Measurements from ENCODE around the gene LTBP3. TPM values are rescaled to one million over a fixed set of nuclear protein-coding genes. Genes with fewer than 3 reads are reported as not detected.

The LTBP3 gene
- total and polyA plus RNA-seq, 12 donors = 40.2 to 362 (median 221) TPM

DNA sequence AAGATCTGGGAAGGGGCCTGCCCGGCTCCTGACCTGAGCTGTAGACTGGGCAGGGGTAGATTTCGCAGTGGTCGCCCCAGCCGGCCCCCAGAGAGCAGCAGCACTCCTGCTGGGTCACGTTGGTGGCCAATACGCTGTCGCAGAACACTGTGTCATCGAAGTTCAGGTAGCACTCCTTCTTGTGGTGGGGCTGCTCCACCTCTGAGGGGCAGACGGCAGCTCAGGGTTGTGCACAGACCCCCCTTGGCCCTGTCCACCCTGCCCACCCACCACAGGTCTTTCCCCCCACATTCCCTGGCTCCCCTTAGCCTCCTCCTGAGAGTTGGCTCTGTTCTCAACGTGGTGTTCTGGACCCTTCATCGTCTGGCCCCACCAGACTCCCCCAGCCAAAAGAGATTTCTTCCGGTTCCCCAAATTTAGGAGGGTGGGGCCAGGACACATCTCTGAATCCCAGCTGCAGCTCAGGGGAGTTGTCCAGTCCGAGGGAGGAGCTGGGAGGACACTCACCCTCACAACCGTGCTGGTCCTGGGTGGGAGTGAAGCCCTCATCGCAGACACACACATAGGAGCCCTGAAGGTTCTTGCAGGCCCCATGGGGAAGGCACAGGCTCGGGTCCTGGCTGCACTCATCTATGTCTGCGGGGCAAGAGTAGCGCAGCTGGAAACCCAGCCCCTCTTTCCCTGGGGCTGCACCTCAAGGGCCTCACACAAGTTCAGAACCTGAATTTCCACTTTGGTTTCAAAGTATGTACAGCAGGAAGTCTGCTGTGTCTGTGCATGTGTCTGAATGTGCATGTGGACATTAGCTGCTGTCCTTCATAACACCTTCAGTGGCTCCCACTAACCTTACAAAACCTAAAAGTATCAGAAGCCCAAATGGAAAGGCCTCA, 16.8 kb downstream of the LTBP3 start:
- TF ChIP-seq, protein P1, sequence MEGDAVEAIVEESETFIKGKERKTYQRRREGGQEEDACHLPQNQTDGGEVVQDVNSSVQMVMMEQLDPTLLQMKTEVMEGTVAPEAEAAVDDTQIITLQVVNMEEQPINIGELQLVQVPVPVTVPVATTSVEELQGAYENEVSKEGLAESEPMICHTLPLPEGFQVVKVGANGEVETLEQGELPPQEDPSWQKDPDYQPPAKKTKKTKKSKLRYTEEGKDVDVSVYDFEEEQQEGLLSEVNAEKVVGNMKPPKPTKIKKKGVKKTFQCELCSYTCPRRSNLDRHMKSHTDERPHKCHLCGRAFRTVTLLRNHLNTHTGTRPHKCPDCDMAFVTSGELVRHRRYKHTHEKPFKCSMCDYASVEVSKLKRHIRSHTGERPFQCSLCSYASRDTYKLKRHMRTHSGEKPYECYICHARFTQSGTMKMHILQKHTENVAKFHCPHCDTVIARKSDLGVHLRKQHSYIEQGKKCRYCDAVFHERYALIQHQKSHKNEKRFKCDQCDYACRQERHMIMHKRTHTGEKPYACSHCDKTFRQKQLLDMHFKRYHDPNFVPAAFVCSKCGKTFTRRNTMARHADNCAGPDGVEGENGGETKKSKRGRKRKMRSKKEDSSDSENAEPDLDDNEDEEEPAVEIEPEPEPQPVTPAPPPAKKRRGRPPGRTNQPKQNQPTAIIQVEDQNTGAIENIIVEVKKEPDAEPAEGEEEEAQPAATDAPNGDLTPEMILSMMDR (IDR thresholded peaks at IDR 0.05) = peak in 2 of 6 experiments; percentile 7 to 30
- TF ChIP-seq POLR2A (IDR thresholded peaks at IDR 0.05) = no peak
- Histone ChIP-seq H3K4me3 (peak overlapping the region in 1 of 4 donors; percentile 58), H3K9me3 (replicated peaks in 1 of 3) (no peaks in the 10 kb centered on the region), H3K27me3 (no peaks in the 10 kb centered on the region), H3K4me1 (replicated peaks in 1 of 2) (peaks cover 20 to 26% of the 10 kb centered on the region in 2 donors), H3K27ac (peak overlapping the region; percentile 60 to 93 (median 84)), H3K36me3 (replicated peaks in 1 of 2) (peaks cover 0 to 23% of the 10 kb centered on the region in 2 donors)
- intact Hi-C loops (cut with DNase I) = no loop called here
- DNase-seq = peak in 1 of 7 donors; percentile 36
- WGBS, 4 donors = 25 to 50% (median 42%) methylated on average over 8 to 18 of the region's 18 CpGs

DNA sequence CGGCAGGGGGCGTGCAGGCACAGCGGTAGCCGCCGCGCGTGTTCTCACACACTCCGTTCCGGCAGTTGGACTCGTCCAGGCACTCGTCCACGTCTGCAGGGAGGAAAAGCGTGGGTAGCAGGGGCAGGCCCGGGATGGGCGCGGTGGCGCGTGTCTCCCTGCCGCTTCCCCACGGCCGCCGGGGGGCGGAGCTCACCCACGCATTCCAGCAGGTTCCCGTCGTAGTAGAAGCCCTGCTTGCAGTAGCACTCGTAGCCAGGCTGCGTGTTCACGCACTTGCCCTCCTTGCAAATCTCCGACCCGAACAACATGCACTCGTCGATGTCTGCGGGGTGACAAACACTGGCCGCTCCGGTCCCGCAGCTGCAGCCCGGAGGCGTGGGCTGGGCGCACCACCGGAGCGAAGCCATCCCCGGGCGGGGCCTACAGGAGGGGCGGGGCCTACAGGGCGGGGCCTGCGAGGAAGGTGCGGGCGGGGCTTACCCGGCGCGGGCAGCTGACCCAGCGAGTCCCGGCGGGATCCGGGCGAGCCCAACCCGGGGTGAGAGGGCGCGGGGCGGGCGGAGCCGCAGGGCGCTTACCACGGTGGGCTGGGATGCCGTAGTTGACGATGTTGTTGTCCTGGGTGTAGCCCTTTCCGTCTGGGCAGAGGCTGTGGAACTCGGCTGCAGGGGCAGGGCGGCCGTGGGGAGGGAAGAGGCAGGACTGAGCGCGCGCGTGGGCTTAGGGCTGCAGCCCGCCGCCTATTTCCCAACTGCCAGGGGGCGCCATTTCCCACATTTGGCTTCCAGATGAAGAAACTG, 17.7 kb downstream of the LTBP3 start:
- H3K27me3 ChIP-seq = no peaks in the 10 kb centered on the region
- H3K27ac ChIP-seq = peak overlapping the region; percentile 60 to 93 (median 84)
- 0 to 1% (median 0%) methylated on average over 11 to 78 of the region's 78 CpGs; no CpG with 5 or more reads in 1 of the 4 donors for WGBS, 4 donors
- DNase-seq = peak; percentile 90 to 95 (median 93)
- H3K36me3 ChIP-seq (replicated peaks in 1 of 2) = peaks cover 0 to 29% of the 10 kb centered on the region in 2 donors
- H3K4me1 ChIP-seq (replicated peaks in 1 of 2) = peaks cover 20 to 26% of the 10 kb centered on the region in 2 donors
- TF ChIP-seq, protein P1 (IDR thresholded peaks at IDR 0.05) = peak; percentile 73 to 96 (median 94)
- peak in 1 of 2 donors; percentile 41 for TF ChIP-seq POLR2A (IDR thresholded peaks at IDR 0.05)
- no peaks in the 10 kb centered on the region for H3K9me3 ChIP-seq (replicated peaks in 1 of 3)
- intact Hi-C loops (cut with DNase I) = no loop called here
- peak overlapping the region in 2 of 4 donors; percentile 24 to 58 for H3K4me3 ChIP-seq

DNA sequence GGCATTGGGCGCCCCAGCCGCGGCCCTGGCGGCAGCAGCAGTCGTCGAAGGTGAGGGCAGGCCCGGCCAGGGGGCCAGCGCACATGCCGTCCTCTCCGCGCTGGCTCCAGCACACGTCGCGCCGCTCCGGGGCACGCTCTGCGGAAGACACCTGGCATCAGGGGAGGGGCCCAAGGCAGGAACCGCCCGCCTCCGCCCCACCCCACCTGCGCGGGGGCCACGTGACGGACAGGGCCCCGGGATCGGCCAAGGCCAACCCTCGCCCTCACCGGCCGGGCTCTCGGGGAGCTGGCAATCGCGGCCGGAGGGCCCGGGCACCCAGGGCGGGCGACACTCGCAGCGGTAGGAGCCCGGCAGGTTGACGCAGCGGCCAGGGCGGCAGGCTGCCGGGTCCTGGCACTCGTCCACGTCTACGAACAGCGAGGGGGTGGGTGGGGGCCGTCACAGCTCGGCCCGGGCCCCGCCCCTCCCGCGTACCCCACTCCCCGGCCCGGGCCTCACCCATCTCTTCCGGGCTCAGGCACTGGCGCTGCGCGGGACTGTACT, 18.3 kb downstream of the LTBP3 start:
- peak overlapping the region in 2 of 4 donors; percentile 24 to 58 for H3K4me3 ChIP-seq
- peaks cover 20 to 26% of the 10 kb centered on the region in 2 donors for H3K4me1 ChIP-seq (replicated peaks in 1 of 2)
- peak in 1 of 7 donors; percentile 83 for DNase-seq

More for the DNA sequence above, 18.3 kb downstream of the LTBP3 start:
- H3K36me3 ChIP-seq (replicated peaks in 1 of 2) = peaks cover 0 to 29% of the 10 kb centered on the region in 2 donors
- H3K9me3 ChIP-seq (replicated peaks in 1 of 3) = no peaks in the 10 kb centered on the region
- H3K27ac ChIP-seq = peak overlapping the region; percentile 60 to 93 (median 84)
- intact Hi-C loops (cut with DNase I) = no loop called here
- no peaks in the 10 kb centered on the region for H3K27me3 ChIP-seq
- peak in 1 of 2 donors; percentile 16 for TF ChIP-seq POLR2A (IDR thresholded peaks at IDR 0.05)
- TF ChIP-seq, protein P1 (IDR thresholded peaks at IDR 0.05) = no peak
- 7 to 31% (median 10%) methylated on average over 11 to 60 of the region's 60 CpGs; no CpG with 5 or more reads in 1 of the 4 donors for WGBS, 4 donors

Data from adrenal gland (tissue), 12 donors.